A673 (cell line): ENCODE data around the gene C1orf50. TPM values are rescaled to one million over a fixed set of nuclear protein-coding genes. Genes with fewer than 3 reads are reported as not detected.

Experiments
- BruUV-seq: library from RNA; stranded (reverse); fragments of 400-500 nt; replicated peaks from 2 replicates; lab custom pipeline; 2021; lab: Mats Ljungman, UMichigan
- CTCF ChIA-PET: fragments of 300-600 bp; sonication (Branson Sonifier 250); formaldehyde crosslinking; loops from one replicate; lab custom pipeline; 2022; ENCODE audit warnings: antibody characterized with exemption; lab: Charles Lee
- POLR2A ChIA-PET: fragments of 300-600 bp; sonication (Branson Sonifier 250); formaldehyde crosslinking; loops from one replicate; lab custom pipeline; 2022; ENCODE audit warnings: antibody characterized with exemption; ENCODE audit not compliant: low non-redundant PET; lab: Charles Lee
- DNase-seq: peaks from one replicate; pipeline ENCODE4 v3.0.0-alpha.2; 2015; ENCODE audit warnings: low spot score
- H3K27ac ChIP-seq: fragments of 200-600 bp; sonication (generic); 2 replicates; pipeline ENCODE4 v1.5.1; 2016; ENCODE audit warnings: mixed run types, low read depth, mild to moderate bottlenecking, mixed read lengths, antibody characterized with exemption, low read length; ENCODE audit not compliant: poor library complexity, severe bottlenecking
- H3K27me3 ChIP-seq: fragments of 200-600 bp; sonication (generic); replicated peaks from 2 replicates; pipeline ENCODE4 v1.6.1; 2017; ENCODE audit warnings: mixed run types, low read depth, mild to moderate bottlenecking, mixed read lengths, antibody characterized with exemption, low read length; ENCODE audit not compliant: insufficient read depth, poor library complexity
- H3K36me3 ChIP-seq: fragments of 200-600 bp; sonication (generic); 2 replicates; pipeline ENCODE4 v1.6.1; 2016; ENCODE audit warnings: mixed run types, mild to moderate bottlenecking, mixed read lengths, antibody characterized with exemption, low read length; ENCODE audit not compliant: insufficient read depth, poor library complexity, severe bottlenecking
- H3K4me1 ChIP-seq: fragments of 200-600 bp; sonication (generic); 2 replicates; pipeline ENCODE4 v1.6.1; 2017; ENCODE audit warnings: mixed run types, mild to moderate bottlenecking, mixed read lengths, antibody characterized with exemption, low read length; ENCODE audit not compliant: insufficient read depth, poor library complexity, severe bottlenecking
- H3K4me3 ChIP-seq: fragments of 200-600 bp; sonication (generic); 2 replicates; pipeline ENCODE4 v1.5.1; 2016; ENCODE audit warnings: low read depth, mixed run types, mild to moderate bottlenecking, mixed read lengths, low read length; ENCODE audit not compliant: poor library complexity, severe bottlenecking
- H3K9me3 ChIP-seq: fragments of 200-600 bp; sonication (generic); 2 replicates; pipeline ENCODE4 v1.6.1; 2016; ENCODE audit warnings: mixed run types, low read depth, mild to moderate bottlenecking, mixed read lengths, antibody characterized with exemption, low read length; ENCODE audit not compliant: poor library complexity, severe bottlenecking
- EZH2 ChIP-seq: fragments of 200-600 bp; sonication (generic); IDR thresholded peaks from 2 replicates; pipeline ENCODE4 v1.6.1; 2017; ENCODE audit warnings: borderline replicate concordance, low read depth, mild to moderate bottlenecking, mixed read lengths, antibody characterized with exemption, low read length; ENCODE audit not compliant: poor library complexity, severe bottlenecking
- intact Hi-C: fragments of 100-400 bp; cut with micrococcal nuclease; formaldehyde crosslinking; loops from one replicate; pipeline ENCODE4 v1.10.0; 2022; ENCODE audit not compliant: unreplicated experiment
- total RNA-seq: library from RNA; stranded (reverse); gene quantifications from 2 replicates; pipeline ENCODE4 v1.2.3, GENCODE V29; 2021
- TF ChIP-seq, protein P1 (sequence below): fragments of 300-800, 200-600 bp; sonication (generic); conservative IDR thresholded peaks from 2 replicates; pipeline ENCODE4 v1.5.1; 2017; ENCODE audit warnings: low read depth, mild to moderate bottlenecking, antibody characterized with exemption, low read length, moderate library complexity, mixed read lengths

C1orf50 gene
- total RNA-seq, 1 experiment from 2014 or later = 13.1 TPM

- BruUV-seq = no TSS peak
- no peak for DNase-seq
- H3K27ac ChIP-seq = no peak overlapping the region
- H3K4me1 ChIP-seq = peaks cover 11% of the 10 kb centered on the region
- POLR2A ChIA-PET = no interaction called here
- H3K9me3 ChIP-seq = no peaks in the 10 kb centered on the region
- intact Hi-C loops = no loop called here
- H3K36me3 ChIP-seq = no peaks in the 10 kb centered on the region
- CTCF ChIA-PET = interaction anchor here (0.6 kb wide), 1 partner anchor 41 kb away, joined by 5 read pairs; no protein-coding TSS in a partner anchor
- TF ChIP-seq EZH2 = no peak
- TF ChIP-seq, protein P1, sequence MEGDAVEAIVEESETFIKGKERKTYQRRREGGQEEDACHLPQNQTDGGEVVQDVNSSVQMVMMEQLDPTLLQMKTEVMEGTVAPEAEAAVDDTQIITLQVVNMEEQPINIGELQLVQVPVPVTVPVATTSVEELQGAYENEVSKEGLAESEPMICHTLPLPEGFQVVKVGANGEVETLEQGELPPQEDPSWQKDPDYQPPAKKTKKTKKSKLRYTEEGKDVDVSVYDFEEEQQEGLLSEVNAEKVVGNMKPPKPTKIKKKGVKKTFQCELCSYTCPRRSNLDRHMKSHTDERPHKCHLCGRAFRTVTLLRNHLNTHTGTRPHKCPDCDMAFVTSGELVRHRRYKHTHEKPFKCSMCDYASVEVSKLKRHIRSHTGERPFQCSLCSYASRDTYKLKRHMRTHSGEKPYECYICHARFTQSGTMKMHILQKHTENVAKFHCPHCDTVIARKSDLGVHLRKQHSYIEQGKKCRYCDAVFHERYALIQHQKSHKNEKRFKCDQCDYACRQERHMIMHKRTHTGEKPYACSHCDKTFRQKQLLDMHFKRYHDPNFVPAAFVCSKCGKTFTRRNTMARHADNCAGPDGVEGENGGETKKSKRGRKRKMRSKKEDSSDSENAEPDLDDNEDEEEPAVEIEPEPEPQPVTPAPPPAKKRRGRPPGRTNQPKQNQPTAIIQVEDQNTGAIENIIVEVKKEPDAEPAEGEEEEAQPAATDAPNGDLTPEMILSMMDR = no peak
- H3K4me3 ChIP-seq = no peak overlapping the region
- no peaks in the 10 kb centered on the region for H3K27me3 ChIP-seq
Measured at GRCh38 chr1:42737986-42738677, 28.9 kb upstream of the C1orf50 start.

DNA sequence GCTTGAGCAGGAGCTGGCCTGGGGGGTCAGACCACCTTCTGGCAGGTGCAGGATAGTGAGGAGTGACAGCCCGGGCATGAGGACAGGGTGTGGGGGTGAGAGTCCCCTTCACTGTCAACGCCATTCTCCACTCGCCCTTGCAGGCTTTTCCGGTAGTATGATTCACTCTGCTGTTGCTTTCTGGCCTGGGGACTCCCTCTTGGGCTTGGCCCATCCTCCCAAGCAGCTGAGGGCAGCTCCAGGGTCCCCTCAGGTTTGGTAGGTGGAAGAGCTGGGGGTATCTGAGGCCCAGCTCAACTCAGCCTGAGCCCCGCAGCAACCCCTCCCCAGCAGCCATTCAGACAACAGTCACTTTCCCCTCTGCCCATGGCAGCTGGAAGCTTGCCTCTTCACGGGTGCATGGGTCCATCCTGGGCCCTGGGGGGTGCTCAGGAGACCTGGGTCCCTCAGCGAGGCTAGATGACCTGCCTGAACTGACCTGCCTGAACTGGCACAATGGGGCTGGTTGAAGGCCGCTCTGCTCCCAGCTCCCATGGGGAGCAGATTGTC lies 28.3 kb upstream of the C1orf50 start:
- Histone ChIP-seq H3K4me3 (no peak overlapping the region), H3K36me3 (no peaks in the 10 kb centered on the region), H3K27ac (no peak overlapping the region), H3K4me1 (peaks cover 11% of the 10 kb centered on the region), H3K9me3 (no peaks in the 10 kb centered on the region), H3K27me3 (no peaks in the 10 kb centered on the region)
- CTCF ChIA-PET = no interaction called here
- DNase-seq = no peak
- POLR2A ChIA-PET = no interaction called here
- TF ChIP-seq, protein P1 = no peak
- no TSS peak for BruUV-seq
- intact Hi-C loops = no loop called here

GRCh38 chr1:42739753-42740700 lies 27.0 kb upstream of the C1orf50 start, which contains the start of gene CLDN19:
CLDN19 (minus strand) TSS chr1:42740236; CDS start chr1:42740063, 173 bp downstream.
- intact Hi-C loops = loop anchor here (10.0 kb wide), 1 partner anchor 395 kb away; no protein-coding TSS in a partner anchor
- Histone ChIP-seq H3K36me3 (no peaks in the 10 kb centered on the region), H3K4me3 (no peak within 1 kb of the TSS), H3K9me3 (no peaks in the 10 kb centered on the region), H3K27me3 (no peaks in the 10 kb centered on the region), H3K27ac (peak within 1 kb of the TSS; percentile 42), H3K4me1 (peaks cover 11% of the 10 kb centered on the region)
- TF ChIP-seq, protein P1 = no peak
- TF ChIP-seq EZH2 = no peak
- ChIA-PET CTCF (no interaction called here), POLR2A (no interaction called here)
- BruUV-seq = no TSS peak
- no peak for DNase-seq
